ENCODE data around the gene NKX1-1. TPM values are rescaled to one million over a fixed set of nuclear protein-coding genes. Genes with fewer than 3 reads are reported as not detected.

NKX1-1 gene
- total and polyA plus RNA-seq, 9 of the 15 experiments (the other 6 are each of a cell fraction or from before 2014, with no cell fraction given), result not detected

DNA sequence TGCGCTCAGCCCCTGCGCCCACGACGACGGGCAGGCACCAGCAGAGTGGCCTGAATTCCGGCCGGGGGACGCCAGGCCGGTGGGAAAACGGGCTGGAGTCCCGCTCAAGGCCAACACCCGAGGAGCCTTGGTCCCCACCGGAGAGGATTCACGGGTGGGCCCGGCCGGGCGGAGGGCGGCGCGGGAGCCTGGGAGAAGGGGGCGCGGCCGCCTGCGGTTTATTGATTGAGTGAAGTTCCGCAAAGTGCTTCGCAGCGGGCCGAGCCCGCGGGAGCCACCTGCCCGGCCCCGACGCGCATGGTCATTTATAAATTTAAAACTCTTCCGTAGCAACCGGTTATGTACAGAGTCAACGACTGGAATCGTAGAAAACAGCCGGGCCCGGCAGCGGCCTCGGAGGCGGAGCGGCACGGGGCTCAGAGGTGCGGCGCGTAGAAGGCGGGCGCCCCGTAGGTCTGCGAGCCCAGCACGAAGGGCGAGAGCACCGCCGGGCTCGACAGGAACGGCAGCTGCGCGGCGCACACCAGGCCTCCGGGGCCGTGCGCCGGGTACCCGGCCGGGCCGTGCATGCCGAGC lies 3.6 kb downstream of the NKX1-1 start (continued):
- no peak for TF ChIP-seq ZNF518B (CRISPR knock-in tag; IDR thresholded peaks at IDR 0.05)
- no peak for TF ChIP-seq ZKSCAN8 (CRISPR knock-in tag; IDR thresholded peaks at IDR 0.05)
- TF ChIP-seq MTF1 (CRISPR knock-in tag; IDR thresholded peaks at IDR 0.05; ENCODE audit: borderline replicate concordance), result no peak
- no peak for TF ChIP-seq DIDO1 (tag; IDR thresholded peaks at IDR 0.05; ENCODE audit: low read depth)
- TF ChIP-seq HBP1 (CRISPR knock-in tag; IDR thresholded peaks at IDR 0.05), result no peak

Measured in K562 (cell line).